SW480 (cell line): ENCODE data around the gene LASP1NB.
"Not testable (repeated sequence)": the region's sequence is repeated elsewhere in the genome, so short reads cannot be mapped to it uniquely, and the experiment has no call there.

Experiments
- DNase-seq: peaks from one replicate; pipeline ENCODE4 v3.0.0-alpha.2; 2016; ENCODE audit warnings: low spot score

LASP1NB gene

GRCh38 chr17:38967290-38967738 is 41.9 kb downstream of the LASP1NB start, which contains the start of gene FBXO47:
Gene FBXO47 (minus strand): TSS chr17:38967403. CDS start chr17:38963025, 4,378 bp downstream.
- peak; percentile 95 for DNase-seq

- no peak for DNase-seq
These were observed 43.9 kb downstream of the LASP1NB start for GRCh38 chr17:38969281-38969680.

GRCh38 chr17:38970128-38970527 is 44.7 kb downstream of the LASP1NB start:
- DNase-seq: no peak

- DNase-seq: peak; percentile 36
These were observed 45.4 kb downstream of the LASP1NB start for GRCh38 chr17:38970804-38971203.

- DNase-seq: not testable (repeated sequence)
These were observed 50.8 kb downstream of the LASP1NB start for GRCh38 chr17:38976187-38976551.

GRCh38 chr17:38978180-38978579 is 52.8 kb downstream of the LASP1NB start:
- no peak for DNase-seq
